HTERT RPE-1 (cell line): Measurements from ENCODE around the gene FHAD1.

Source experiments
- in situ Hi-C: fragments of 300-500 bp; cut with MboI; formaldehyde crosslinking; loops from 4 replicates; pipeline ENCODE4 v1.14.3; 2020; ENCODE audit warnings: low sequenced_read_pairs

Gene FHAD1

DNA sequence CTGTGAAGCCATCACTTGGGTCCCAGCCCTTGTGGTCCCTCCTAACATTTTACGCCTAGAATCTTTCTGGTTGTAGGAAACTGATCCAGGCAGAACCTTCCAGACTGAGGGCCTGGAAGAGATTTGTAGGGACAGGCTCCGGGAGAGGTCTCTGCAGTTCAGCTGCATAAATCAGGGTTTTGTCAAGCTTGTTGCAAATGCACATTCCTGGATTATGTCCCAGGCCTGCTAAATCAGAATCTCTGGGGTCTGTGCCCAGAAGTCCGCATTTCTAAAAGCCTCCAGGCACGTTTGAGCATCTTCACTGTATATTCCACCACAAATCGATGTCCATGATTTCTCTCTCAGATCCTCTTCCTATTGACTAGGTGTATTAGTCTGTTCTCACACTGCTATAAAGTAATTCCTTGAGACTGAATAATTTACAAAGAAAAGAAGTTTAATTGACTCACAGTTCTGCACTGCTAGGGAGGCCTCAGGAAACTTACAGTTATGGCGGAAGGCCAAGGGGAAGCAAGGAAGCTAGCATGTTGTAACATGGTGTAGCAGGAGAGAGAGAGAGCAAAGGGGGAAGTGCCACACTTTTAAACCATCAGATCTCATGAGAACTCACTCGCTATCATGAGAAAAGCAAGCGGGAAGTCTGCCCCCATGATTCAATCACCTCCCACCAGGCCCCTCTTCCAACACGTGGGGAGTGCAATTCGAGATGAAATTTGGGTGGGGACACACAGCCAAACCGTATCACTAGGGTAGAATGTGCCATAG, 1.2 kb upstream of the FHAD1 start:
- in situ Hi-C loops = no loop called here

DNA sequence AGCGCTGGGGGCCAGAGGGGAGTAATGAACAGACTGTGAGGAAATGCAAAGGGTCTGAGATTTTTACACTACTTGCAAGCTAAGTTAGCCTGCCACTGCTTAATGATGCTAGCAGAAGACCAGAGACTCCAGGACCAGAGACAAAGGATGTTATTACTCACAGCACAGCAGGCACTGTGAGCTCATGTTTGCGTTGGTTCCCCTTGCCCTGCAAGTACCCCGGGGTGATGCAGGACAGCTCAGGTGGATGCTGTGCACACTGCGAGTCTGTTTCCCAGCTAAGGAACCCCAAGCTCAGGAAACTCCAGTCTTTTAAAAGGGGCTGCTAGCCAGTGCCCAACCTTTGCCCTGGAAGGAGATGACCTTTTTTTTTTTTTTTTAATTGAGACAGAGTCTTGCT, 1.2 kb downstream of the FHAD1 start:
- in situ Hi-C loops = no loop called here

DNA sequence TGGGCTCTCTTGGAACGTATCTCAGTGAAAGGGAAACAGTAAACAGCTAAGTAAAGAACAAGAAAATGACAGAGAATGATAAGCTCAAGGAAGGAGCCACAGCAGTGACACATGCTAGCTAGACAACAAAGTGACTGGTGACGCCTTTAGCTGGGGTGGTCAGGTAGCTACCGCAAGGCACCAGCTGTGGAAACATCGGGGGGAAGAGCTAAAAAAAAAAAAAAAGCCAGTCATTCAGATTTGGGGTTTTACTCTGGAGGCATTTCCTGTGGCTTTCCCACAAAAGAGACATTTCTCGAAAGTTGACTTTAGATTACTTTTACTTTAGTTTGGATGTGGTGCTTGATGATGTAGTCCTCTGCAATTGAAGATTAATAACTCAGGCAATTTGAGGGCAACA, 2.1 kb downstream of the FHAD1 start:
- in situ Hi-C loops = no loop called here

DNA sequence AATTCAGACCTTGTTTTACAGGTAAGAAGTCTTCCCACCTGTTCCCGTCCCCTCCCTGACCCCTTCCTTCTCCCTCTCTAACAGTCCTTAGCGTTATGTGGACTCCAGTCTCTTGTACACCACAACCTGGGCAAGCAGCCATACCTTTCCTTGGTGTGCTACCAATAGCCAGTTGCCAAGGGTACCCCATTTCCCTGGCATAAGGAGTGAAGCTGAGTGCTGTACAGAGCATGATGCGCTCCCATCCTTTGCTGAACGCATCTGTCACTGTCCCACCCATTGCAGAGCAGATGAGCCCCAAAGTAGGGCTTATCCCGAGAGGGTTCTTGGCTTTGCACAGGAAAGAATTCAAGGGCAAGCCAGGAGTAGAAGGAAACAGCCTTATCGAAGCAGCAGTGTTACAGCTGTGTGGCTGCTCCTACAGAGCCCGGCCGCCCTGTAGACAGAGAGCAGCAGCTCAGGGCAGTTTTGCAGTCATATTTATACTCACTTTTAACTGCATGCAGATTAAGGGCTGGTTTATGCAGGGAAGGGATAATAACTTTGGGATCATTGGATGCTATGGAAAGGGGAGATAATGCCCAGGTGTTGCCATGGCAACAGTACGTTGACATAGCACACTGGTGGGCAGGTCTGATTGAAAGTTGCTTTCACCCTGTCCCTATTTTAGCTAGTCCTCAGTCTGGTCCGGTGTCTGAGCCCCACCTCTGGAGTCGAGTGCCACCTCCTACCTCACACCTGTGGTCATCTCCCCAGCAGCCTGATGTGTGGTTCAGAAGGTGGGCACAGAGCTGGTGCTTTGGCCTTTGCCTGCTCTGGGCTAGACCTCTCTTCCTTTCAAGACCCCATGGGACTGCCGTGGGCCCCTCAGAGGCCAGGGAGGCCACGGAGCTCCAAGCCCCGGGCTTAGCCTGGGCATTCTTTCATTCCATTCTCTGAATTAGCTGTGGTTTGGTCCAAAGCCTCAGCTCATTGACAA, 5.1 kb downstream of the FHAD1 start:
- in situ Hi-C loops = no loop called here

DNA sequence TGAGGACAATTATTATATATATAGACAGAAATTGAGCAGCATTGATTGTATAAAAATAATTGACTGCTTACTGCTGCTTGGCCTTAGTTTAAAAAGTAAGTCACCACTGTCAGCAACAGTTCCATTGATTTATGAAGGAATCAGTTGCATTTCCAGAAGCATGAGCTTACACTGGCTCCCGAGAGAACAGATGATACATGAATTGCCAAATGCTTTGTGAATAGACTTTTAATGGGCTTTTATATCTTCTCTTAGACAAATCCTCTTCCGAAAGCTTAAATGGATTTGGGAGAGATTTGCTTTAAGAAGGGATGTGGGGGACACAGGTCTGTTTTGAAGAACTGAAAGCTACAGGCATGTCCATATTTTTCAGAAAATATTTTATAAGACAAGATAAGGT, 7.5 kb downstream of the FHAD1 start:
- in situ Hi-C loops = no loop called here

DNA sequence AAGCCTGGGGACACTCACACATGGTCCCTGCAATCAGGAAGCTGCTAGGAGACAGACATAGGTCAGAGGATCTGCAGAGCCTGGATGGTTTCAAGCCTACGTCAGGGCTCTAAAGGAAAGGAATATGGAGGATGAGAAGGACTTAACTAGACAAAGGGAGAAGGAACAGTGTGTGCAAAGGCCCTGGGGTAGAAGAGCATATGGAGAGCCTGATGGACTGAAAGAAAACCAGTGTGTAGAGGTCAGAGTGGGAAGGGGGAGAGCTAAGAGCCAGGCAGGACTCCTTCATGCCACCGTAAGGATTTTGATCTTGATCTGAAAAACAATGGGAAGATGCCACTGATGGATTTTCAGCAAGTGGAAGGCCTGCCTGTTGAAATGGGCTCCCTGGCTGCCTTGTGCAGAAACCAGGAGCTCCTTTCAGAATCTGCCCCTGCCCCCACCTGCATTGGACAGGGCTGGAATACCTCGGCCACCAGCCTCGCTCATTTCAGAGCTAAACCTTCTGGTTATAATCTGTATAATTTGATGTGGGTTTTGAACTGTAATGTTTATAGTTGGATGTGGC, 8.6 kb downstream of the FHAD1 start:
- in situ Hi-C loops = no loop called here

DNA sequence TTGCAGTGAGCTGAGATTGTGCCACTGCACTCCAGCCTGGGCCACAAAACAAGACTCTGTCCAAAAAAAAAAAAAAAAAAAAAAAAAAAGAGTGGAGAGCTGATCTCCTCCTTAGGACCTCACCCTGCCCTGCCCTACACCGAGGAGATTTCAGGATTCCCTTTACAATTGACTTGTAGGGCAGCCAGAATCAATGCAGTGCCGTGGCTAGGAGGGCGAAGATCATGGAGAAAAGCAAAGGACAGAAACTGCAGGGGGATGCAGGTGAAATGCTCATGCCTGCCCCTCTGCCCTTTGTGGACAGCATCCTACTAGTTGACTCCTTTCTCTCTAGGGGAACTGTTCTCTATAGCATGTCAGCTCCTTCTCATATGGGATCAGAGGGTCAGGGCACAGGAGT, 9.6 kb downstream of the FHAD1 start:
- in situ Hi-C loops = no loop called here

DNA sequence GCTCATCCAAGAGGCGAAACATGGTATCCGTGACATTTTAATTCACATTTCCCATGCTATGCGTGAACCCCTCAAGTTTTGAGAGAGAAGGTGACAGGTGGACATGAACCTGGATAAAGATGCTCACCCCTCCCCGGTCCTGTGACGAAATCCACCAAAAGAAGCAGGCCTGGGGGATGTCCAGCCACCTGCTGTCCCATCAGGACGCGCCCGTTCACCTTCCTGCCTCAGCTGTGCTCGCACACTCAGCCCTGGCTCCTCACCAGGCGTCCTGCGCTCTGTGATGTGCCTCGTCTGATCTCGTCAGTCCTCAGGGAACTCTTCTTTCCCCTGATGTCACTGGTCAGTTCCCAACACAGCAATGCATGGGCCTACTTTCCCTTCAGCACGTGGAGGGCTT, 10.3 kb downstream of the FHAD1 start:
- in situ Hi-C loops = no loop called here

DNA sequence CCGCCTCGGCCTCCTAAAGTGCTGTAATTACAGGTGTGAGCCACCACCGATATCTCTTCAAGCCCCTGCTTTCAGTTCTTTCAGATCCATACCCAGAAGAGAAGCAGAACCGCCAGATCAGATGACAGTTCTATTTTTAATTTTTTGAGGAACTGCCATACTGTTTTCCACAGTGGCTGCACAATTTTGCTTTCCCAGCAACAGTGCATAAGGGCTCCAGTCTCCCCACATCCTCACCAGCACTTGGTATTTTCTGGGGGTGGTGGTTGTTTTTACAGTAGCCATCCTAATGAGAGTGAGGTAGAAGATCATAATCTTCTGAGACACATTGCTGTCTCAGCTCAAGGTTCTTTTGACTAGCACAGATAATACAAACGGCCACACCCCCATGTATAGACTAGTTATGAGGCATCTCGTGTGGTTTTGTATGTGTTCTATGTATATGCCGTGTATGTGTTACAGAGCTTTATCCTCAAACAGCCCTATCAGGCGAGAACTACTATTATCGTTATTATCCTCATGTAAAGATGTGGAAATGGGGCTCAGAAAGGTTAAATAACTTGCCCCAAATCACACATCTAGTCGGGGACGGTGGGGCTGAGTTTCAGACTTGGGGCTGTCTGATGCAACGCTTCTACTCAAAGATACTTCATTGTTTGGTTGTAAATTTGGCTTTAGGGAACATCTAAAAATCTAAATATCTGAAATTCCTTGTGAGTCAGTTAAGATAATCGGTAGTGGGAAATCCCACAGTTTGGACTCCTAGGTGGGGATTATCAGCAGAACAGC, 12.0 kb downstream of the FHAD1 start:
- in situ Hi-C loops = no loop called here

DNA sequence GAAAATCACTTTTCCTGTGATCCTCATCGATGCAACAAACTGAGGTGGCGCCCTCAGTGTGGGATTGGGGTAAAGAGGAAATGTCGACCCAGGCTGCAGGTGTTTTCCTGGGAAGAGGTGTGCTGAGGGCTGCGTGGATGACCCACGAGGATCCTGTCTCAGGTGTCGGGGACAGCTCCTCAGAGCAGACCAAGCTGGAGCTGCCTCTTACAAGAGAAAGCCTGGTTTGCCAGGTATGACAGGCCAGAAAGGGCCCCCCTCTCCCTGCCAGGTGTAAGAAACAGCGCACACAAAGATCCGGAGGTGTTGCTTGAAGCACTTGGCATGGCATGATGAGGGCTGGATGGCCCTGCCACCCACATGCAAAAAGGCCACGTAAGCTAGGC, 12.6 kb downstream of the FHAD1 start:
- in situ Hi-C loops = no loop called here

DNA sequence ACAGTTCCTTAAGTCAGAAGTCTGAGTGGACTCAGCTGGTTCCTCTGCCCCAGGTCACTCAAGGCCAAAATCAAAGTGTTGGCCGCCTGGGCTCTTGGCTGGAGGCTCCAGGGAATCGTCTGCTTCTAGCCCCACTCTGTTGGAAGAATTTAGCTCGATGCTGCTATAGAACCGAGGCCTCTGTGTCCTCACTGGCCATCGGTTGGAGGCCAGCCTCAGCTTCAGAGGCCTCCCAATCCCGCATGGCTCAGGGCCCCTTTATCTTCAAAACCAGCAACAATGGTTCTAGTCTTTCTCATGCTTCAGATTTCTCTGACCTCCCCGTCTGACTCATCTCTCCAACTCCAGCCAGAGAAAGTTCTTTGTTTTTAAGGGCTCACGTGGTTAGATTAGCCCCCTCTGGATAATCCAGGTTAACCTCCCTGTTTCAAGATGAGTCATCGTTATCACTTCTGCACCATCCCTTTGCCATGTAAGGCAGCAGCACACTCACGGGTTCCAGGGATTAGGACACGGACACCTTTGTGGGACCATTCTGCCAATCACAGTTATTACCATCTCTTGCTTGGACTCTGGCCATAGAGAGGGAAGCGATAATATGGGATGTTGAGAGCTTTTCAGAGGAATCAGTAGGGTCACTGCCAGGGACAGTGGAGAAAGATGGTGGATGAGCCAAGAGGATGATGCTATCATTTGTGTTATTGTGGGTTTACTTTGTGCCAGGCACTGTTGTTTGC, 13.6 kb downstream of the FHAD1 start:
- in situ Hi-C loops = no loop called here

DNA sequence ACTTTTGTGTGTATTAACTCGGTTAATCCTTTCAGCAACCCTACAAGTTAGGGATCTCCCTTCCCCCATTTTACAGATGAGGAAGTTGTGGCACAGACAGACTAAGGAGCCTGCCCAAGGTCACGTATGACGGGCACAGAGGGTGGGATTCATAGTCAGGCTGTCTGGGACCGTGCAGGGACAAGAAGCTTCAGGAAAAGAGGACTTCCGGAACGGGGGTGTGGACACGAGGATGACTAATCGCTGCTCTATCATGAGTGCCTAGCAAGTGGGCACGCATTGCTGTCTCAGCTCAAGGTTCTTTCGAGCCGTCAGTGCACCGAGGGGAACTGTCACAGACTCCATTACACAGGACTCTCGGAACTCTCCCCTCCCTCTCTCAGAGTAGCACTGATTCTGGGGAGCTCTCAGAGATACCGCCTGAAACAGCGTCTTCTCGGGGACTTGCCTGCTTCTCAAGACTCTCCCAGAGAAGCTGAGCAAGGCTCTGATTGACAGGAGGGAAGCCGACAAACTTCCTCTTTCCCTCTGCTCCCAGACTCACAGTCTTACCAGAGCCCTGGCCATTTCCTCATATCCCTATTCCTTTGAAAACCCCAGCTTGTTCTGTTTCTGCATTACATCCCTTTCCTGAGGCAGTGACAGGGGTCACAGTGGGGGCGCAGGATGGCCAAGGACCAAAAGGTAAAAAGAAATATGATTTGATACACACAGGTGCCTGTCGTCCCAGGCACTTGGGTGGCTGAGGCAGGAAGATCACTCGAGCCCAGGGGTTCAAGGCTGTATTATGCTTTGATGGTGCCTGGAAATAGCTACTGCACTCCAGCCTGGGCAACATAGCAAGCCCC, 14.4 kb downstream of the FHAD1 start:
- in situ Hi-C loops = no loop called here

DNA sequence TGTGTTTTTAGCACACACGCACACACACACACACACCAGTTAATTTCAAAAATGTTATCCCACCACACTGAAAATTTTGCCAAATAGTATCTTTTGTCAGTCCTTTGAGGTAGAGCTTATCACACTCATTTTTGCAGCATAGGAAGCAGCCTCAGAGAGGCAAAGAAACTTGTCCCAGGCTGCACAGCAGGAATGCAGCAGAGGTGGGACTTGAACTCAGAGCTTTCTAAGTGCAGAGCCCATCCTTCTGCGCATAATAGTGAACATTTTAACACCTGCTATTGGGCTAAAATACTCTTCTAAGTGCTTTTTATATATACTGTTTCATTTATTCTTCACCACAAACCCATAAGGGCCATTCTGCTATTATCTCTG, 15.0 kb downstream of the FHAD1 start:
- in situ Hi-C loops = no loop called here

DNA sequence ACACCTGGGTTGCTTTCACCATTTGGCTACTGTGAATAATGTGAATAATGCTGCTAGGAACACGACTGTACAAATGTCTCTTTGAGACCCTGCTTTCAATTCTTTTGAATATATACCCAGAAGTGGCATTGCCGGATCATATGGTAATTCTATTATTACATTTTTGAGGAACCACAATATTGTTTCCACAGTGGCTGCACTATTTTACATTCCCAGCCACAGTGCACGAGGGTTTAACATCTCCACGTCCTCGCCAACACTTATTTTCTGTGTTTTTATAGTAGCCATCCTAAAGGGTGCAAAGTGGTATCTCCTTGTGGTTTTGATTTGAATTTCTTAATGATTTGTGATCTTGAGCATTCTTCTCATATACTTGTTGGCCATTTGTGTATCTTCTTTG, 15.7 kb downstream of the FHAD1 start:
- in situ Hi-C loops = no loop called here

DNA sequence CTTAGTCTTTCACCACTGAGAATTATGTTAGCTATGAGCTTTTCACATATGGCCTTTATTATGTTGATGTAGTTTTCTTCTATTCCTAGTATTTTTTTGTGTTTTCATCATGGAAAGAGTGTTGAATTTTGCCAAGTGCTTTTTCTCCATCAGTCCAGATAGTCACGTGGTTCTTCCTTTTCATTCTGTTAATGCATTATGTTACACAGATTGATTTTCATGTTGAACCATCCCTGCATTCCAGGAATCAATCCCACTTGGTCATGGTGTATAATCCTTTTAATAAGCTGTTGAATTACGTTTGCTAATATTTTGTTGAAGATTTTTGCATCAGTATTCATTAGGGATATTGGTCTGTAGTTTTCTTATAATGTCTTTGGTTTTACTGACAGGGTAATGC, 17.7 kb downstream of the FHAD1 start:
- in situ Hi-C loops = no loop called here

DNA sequence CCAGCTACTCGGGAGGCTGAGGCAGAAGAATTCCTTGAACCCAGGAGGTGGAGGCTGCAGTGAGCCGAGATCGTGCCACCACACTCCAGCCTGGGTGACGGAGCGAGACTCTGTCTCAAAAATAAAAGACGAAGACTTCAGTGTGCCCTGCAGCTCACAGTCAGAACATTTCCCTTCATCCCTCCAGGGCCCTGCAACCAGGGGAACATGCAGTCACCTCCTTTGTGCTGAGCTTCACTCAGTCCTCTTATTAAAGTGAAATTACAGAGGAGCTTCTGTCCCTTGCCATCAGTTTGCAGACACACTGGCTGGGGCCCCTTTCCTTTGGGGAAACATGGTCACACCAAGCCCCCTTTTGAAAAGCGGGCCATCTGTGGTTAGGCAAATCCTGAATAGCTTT, 24.2 kb downstream of the FHAD1 start:
- in situ Hi-C loops = no loop called here

DNA sequence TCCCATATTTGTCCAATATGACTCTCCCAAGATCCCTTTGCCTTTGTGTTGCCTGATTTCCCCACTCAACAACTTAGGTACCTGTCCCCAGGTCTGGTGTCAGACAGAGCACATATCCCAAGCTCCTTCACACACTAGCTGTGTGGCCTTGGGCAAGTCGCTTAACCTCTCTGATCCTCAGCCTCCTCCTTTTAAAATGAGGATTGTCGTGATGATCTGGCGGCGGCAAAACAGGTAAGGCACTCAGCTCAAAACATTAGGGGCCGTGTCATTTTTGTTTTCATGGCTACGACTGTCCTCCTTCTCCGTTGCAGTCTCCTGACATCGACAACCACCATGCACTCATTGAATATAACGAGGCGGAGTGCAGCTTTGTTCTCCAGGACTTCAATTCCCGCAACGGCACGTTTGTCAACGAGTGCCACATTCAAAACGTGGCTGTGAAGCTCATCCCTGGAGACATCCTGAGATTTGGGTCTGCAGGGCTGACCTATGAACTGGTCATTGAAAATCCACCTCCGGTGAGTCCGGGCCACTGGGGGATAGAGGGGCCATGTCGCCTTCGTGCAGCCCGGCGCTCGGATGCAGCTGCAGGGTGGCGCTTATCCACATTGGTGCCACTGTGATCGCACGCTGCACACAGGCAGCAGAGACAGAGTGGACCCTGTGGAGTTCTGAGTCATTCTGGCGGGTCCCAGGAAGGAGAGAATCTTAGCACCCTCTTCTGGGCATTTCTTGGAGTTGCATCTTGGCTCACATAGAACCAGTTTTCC, 25.2 kb downstream of the FHAD1 start:
- in situ Hi-C loops = no loop called here

DNA sequence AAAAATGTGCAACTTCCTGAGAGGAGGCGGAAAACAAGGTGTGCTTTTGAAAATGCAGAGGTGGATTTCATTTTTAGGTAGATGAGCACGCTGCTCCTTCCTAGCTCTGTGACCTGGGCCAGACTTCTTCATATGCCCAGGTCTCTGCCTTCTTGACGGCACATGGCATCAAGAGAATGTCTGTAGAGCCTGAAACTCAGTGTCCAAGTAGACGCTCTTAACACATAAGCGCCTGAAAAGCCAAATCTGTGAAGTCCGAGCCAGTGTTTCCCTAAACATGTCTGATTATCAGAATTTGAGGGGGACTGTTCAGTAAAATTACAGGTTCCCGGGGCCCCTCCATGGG, 25.7 kb downstream of the FHAD1 start:
- in situ Hi-C loops = no loop called here

DNA sequence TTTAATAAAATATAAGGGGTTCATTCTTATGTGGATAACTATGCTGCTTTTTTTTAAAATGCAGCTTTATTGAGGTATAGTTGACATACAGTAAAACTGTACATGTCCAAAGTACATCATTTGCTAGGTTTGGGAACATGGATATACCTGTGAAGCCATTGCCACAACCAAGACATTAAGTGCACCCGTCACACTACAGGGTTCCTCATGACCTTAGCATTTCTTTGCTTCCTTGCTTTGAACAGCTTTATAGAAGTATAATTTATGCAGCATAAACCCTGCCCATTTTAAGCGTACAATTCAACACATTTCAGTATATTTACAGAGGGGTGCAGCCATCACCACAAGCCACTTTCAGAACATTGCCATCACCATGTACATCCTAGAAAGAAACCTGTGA, 26.3 kb downstream of the FHAD1 start:
- in situ Hi-C loops = no loop called here
